Peyer's patch (tissue), 4 donors: ENCODE data around the gene DNAJB12.

Experiments
- POLR2A ChIP-seq, 2 donors: fragments of 450-650 bp; IDR thresholded peaks; one replicate each; pipeline ENCODE4 v1.5.1; 2017; ENCODE audit warnings: antibody characterized with exemption in 2 of 2, mild to moderate bottlenecking in 2 of 2, moderate library complexity in 2 of 2
- TF ChIP-seq, protein P1 (sequence below), 6 experiments: fragments of 450-650 bp in 4 of 6; fragments of 200-600 bp in 2 of 6; sonication (generic) in 1 of 6; IDR thresholded peaks; one replicate each; pipeline ENCODE4 v1.5.1; 2017 to 2019; ENCODE audit warnings: antibody characterized with exemption in 6 of 6, mild to moderate bottlenecking in 3 of 6, moderate library complexity in 1 of 6

DNA sequence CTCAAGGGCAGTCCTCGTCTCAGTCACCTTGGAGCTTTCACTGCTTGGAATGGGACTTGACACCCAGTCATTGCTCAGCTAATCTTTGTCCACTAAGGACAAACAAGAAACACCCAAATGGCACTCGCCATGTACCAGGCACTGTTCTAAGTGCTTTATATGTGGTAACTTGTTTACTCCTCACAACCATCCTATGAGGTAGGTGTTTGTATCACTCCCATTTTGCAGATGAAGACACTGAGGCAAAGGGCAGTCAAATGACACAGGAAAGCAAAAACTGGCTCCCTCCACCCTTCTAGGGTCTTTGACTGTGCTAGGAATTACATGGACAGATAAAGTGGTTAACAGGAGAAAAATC is 24.7 kb downstream of the DNAJB12 start:
- TF ChIP-seq, protein P1, sequence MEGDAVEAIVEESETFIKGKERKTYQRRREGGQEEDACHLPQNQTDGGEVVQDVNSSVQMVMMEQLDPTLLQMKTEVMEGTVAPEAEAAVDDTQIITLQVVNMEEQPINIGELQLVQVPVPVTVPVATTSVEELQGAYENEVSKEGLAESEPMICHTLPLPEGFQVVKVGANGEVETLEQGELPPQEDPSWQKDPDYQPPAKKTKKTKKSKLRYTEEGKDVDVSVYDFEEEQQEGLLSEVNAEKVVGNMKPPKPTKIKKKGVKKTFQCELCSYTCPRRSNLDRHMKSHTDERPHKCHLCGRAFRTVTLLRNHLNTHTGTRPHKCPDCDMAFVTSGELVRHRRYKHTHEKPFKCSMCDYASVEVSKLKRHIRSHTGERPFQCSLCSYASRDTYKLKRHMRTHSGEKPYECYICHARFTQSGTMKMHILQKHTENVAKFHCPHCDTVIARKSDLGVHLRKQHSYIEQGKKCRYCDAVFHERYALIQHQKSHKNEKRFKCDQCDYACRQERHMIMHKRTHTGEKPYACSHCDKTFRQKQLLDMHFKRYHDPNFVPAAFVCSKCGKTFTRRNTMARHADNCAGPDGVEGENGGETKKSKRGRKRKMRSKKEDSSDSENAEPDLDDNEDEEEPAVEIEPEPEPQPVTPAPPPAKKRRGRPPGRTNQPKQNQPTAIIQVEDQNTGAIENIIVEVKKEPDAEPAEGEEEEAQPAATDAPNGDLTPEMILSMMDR (IDR thresholded peaks at IDR 0.05) = no peak
- TF ChIP-seq POLR2A (IDR thresholded peaks at IDR 0.05) = no peak
